HG03196 (cell line): Measurements from ENCODE around the gene ARHGDIA.

Experiments used
- ATAC-seq: cut with Tn5 transposase; IDR thresholded peaks from one replicate; pipeline ENCODE4 v1.9.1; 2021; ENCODE audit not compliant: unreplicated experiment

The ARHGDIA gene

GRCh38 chr17:81865733-81866439 is 5.3 kb downstream of the ARHGDIA start:
- ATAC-seq: no peak

GRCh38 chr17:81865358-81865732 is 5.8 kb downstream of the ARHGDIA start:
- ATAC-seq: no peak

- ATAC-seq: no peak
Measured at GRCh38 chr17:81863833-81864768, 7.0 kb downstream of the ARHGDIA start.

DNA sequence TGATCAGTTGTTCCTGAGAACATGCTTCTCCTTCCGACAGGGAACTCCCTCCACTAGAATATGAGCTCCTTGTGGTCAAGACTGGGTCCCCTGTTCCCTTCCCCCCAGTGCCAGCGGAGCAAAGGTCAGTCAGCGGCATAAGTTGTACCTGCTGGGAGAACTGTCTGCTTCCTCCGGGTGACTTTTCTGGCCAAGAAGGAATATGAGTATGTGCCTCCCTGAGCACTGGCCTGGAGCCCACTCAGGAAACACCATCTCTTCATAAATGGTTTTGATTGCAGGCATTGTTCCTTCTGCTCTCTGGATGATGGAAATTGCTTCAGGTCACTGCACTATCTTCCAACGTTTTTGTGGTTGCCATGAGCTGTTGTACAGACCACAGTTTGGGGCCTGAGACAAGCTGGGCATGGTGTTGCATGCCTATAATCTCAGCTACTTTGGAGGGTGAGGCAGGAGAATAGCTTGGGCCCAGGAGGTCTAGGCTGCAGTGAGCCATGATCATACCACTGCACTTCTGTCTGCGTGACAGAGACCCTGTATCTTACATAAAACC is 7.9 kb downstream of the ARHGDIA start:
- no peak for ATAC-seq

DNA sequence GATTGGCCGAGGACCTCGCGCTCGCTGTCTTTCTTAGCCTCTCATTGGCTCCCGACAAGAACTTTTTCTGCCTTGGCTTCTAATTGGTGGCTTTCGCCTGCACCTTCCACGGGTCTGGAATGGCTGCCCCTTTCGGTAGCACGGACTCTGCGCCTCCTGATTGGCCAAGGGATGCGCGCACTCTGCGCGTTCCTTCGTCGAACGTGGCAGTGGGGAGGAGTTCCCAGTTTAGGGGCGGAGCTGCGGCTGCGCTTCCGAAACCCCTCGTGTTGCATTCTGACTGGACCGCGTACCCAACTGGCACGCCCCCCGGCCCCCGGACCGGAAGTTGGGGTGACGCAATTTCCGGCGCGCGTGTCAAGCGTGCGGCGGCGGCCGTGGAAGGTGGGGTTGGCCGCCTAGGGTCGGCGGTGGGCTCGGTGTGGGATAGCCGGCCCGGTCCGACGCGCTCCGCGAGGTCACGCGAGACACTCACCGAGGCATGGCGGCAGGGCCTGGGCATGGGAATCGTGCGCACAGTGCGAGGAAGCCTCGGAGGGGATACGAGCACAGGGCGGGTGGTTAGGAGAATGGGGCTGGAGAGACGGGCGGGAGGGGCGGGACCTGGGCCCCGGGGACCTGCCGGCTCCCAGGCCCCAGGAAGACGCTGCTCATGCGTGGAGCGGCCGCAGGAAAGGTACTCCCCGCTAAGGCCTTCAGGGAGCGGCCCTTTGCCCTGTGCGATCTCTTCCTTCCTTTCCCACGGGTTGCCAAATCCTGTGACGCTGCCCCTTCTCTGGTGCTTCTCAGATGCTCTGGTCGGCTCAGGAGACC is 10.2 kb downstream of the ARHGDIA start:
- ATAC-seq: peak; percentile 77

DNA sequence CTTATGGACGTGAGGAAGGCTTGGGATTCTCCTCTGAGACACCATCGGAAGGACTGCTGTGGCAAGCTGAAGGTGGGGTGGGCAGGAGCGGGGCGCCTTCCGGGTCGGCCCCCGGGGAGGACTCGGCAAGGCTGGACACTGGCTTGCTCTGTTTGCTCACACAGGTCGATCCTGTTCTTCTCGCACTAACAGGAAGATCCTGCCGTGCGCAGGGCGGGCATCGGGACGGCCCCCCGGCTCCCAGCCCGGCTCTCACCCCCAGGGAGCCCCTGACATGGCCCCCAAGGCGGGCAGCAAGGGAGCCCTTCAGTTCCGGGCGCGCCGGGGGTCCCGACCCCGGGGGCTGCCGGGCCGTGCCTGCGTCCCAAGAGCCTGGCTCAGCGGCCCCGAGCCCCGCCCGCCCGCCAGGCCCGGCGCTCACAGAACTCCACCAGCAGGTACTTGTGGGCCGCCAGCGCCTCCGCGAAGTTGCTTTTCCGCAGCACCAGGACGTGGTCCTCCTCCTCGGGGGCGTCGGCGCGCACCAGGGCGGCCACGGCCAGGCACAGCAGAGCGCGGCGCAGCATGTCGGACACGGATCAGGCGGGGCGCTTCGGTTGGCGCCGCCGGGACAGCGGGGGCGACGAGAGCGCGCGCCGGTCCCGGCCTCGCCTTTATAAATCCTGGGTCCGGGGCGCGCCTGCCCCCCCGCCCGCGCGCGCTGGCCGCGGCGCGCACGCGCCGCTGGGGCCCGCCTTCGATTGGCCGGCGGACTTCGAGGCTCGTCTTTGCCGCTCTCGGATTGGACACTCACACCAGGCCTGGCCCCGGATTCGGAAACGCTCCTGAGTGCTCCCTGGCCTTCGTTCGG is 11.0 kb downstream of the ARHGDIA start, which contains the start of gene P4HB:
Gene P4HB (minus strand): TSS at position 630 of the 850 bp plus-strand sequence. CDS start 64 bp downstream, at position 566.
- ATAC-seq: peak; percentile 8

- ATAC-seq: no peak
Measured at GRCh38 chr17:81858967-81859905, 11.9 kb downstream of the ARHGDIA start.

GRCh38 chr17:81858170-81858966 is 12.8 kb downstream of the ARHGDIA start:
- ATAC-seq: no peak

DNA sequence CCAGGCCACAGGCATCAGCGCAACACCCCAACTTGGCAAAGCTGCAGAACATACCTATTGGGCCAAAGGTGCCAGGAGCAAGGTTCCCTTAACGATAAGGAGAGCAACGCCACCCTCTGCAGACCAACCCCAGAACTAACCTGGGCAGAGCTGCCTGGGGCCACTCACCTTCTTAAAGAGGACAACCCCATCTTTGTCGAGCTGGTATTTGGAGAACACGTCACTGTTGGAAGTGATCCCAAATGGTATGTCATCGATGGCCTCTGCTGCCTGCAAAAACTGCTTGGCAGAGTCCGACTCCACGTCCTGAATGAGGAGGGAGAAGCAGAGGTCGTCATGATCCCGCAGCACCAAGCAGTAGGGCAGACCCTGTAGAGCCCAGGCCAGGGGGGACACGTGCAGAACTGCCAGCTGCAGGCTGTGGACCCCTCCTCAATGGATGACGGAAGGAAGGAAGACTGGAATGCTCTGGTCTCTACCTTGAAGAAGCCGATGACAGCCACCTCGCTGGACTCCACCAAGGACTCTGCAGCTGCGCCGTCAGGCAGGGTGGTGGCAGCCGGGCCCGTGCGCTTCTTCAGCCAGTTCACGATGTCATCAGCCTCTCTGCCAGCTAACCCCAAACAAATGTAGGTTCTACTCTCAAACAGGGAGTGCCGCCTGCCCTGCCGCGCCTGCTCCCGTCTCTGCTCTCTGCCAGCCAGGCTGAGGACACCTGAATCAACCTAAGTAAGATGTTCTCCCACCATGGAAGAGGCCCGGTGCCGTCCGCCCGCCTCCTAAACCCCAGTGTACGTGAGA is 16.0 kb downstream of the ARHGDIA start:
- no peak for ATAC-seq

DNA sequence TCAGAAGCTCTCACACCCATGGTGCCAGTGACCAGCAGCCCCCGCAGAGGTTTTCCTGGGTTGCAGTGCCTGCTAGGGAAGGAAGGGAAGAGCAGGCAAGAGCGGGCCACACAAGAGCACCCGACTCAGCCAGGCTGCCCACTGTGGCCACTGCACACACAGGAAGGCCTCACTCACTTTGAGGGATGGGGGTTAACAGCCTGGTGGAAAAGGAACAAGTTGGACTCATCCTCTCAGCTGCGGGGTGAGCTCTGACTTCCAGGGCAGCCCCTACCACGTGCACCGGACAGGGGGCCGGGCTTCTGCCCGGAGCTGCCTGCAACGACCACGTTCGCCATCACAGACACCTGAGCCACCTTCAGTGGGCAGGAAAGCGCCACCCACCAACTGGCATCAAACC is 18.9 kb downstream of the ARHGDIA start:
- no peak for ATAC-seq

- ATAC-seq: no peak
Measured at GRCh38 chr17:81851423-81851822, 19.7 kb downstream of the ARHGDIA start.

GRCh38 chr17:81849457-81849856 is 21.7 kb downstream of the ARHGDIA start:
- no peak for ATAC-seq

DNA sequence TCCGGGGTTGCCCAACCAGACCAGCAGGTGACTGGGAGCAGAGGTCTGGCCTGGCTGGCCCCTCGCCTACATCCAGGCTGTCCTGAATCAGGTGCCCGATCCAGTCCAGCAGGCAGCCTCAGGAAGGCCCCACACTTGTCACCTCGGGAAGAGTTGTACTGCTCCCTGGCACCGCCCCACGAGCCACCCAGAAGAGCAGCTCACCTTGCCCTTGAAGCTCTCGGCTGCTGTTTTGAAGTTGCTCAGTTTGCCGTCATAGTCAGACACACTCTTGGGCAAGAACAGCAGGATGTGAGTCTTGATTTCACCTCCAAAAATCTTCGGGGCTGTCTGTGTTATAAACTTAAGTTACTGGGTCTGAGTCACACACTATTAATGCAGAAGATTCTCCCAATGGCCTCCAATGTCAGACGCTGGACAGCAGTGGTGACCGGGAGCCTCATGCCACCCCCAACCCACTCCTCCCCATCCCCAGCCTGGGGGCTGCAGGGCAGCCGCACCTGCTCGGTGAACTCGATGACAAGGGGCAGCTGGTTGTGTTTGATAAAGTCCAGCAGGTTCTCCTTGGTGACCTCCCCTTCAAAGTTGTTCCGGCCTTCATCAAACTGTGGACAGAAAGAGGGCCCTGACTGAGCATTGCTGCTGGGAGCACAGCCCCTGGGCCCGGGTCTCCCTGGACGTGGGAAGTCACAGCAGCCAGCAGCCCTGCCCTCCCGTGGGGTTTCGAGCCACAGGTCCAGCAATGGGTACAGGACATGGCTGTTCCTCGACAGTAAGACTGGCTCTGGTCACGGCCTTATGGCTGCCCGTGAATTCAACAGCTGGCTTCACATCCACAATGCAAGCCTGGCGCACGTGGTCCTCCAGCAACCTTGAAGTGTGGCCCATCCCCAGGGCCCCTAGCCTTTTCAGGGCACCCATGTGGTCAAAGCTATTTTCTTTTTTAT is 24.1 kb downstream of the ARHGDIA start:
- no peak for ATAC-seq

- no peak for ATAC-seq
Measured at GRCh38 chr17:81845881-81846742, 25.0 kb downstream of the ARHGDIA start.

DNA sequence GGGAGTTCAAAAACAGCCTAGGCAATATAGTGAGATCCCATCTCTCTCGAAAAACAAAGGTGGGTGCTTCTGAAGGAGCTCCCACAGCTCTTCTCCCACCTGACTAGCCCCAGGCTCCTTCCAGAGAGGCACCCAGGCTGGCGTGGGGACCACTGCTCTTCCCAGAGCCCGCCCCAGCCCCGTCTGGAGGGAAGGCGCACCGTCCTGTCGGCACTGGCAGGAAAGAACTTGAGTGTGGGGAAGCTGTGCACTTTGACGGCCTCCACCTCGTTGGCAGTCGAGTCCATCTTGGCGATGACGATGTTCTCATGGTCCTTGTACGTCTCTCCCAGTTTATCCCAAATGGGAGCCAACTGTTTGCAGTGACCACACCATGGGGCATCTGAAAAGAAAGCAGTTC is 25.8 kb downstream of the ARHGDIA start:
- ATAC-seq: no peak
